Measurements from ENCODE around the gene POU2AF2.

DNA sequence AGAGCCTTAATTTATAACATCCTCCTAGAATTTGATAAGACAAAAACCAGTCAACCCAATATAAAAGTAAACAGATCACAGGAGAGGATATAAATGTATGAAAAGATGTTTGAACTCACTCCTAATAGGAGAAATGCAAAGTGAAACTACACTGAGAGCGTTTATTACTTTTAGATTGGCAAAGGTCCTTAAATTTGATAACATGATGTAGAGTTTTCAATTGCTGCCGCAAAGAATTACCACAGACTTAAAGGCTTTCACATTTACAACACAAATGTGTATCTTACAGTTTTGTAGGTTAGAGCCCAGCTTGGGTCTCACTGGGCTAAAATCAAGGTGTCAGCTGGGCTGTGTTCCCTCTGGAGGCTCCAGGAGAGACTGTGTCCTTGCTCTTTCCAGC is 9.1 kb upstream of the POU2AF2 start:
- TF ChIP-seq, protein P1, sequence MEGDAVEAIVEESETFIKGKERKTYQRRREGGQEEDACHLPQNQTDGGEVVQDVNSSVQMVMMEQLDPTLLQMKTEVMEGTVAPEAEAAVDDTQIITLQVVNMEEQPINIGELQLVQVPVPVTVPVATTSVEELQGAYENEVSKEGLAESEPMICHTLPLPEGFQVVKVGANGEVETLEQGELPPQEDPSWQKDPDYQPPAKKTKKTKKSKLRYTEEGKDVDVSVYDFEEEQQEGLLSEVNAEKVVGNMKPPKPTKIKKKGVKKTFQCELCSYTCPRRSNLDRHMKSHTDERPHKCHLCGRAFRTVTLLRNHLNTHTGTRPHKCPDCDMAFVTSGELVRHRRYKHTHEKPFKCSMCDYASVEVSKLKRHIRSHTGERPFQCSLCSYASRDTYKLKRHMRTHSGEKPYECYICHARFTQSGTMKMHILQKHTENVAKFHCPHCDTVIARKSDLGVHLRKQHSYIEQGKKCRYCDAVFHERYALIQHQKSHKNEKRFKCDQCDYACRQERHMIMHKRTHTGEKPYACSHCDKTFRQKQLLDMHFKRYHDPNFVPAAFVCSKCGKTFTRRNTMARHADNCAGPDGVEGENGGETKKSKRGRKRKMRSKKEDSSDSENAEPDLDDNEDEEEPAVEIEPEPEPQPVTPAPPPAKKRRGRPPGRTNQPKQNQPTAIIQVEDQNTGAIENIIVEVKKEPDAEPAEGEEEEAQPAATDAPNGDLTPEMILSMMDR (IDR thresholded peaks at IDR 0.05), result no peak
- TF ChIP-seq RELA (CRISPR knock-in tag; IDR thresholded peaks at IDR 0.05; ENCODE audit: borderline replicate concordance), result no peak
- no peak for TF ChIP-seq NR3C1 (CRISPR knock-in tag; conservative IDR thresholded peaks at IDR 0.05; ENCODE audit: low read depth)
- TF ChIP-seq NR1H2 (CRISPR knock-in tag; IDR thresholded peaks at IDR 0.05), result no peak
- TF ChIP-seq SP1 (CRISPR knock-in tag; conservative IDR thresholded peaks at IDR 0.05), result no peak
- no peak for TF ChIP-seq FOXJ3 (CRISPR knock-in tag; IDR thresholded peaks at IDR 0.05; ENCODE audit: borderline replicate concordance)
- TF ChIP-seq, protein P2, sequence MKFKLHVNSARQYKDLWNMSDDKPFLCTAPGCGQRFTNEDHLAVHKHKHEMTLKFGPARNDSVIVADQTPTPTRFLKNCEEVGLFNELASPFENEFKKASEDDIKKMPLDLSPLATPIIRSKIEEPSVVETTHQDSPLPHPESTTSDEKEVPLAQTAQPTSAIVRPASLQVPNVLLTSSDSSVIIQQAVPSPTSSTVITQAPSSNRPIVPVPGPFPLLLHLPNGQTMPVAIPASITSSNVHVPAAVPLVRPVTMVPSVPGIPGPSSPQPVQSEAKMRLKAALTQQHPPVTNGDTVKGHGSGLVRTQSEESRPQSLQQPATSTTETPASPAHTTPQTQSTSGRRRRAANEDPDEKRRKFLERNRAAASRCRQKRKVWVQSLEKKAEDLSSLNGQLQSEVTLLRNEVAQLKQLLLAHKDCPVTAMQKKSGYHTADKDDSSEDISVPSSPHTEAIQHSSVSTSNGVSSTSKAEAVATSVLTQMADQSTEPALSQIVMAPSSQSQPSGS (CRISPR knock-in tag; IDR thresholded peaks at IDR 0.05; ENCODE audit: borderline replicate concordance, low read depth), result no peak
- no peak for TF ChIP-seq KAT7 (CRISPR knock-in tag; IDR thresholded peaks at IDR 0.05; ENCODE audit: borderline replicate concordance)
- TF ChIP-seq JUN (CRISPR knock-in tag; IDR thresholded peaks at IDR 0.05), result no peak
- TF ChIP-seq MYBL2 (CRISPR knock-in tag; IDR thresholded peaks at IDR 0.05), result no peak
- TF ChIP-seq, protein P3, sequence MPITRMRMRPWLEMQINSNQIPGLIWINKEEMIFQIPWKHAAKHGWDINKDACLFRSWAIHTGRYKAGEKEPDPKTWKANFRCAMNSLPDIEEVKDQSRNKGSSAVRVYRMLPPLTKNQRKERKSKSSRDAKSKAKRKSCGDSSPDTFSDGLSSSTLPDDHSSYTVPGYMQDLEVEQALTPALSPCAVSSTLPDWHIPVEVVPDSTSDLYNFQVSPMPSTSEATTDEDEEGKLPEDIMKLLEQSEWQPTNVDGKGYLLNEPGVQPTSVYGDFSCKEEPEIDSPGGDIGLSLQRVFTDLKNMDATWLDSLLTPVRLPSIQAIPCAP (CRISPR knock-in tag; IDR thresholded peaks at IDR 0.05), result no peak
- TF ChIP-seq, protein P4, sequence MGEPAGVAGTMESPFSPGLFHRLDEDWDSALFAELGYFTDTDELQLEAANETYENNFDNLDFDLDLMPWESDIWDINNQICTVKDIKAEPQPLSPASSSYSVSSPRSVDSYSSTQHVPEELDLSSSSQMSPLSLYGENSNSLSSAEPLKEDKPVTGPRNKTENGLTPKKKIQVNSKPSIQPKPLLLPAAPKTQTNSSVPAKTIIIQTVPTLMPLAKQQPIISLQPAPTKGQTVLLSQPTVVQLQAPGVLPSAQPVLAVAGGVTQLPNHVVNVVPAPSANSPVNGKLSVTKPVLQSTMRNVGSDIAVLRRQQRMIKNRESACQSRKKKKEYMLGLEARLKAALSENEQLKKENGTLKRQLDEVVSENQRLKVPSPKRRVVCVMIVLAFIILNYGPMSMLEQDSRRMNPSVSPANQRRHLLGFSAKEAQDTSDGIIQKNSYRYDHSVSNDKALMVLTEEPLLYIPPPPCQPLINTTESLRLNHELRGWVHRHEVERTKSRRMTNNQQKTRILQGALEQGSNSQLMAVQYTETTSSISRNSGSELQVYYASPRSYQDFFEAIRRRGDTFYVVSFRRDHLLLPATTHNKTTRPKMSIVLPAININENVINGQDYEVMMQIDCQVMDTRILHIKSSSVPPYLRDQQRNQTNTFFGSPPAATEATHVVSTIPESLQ (CRISPR knock-in tag; IDR thresholded peaks at IDR 0.05), result no peak
- no peak for TF ChIP-seq ZNF423 (CRISPR knock-in tag; IDR thresholded peaks at IDR 0.05)

Data from WTC11 (cell line).